GM20431 (cell line): ENCODE results near the gene EGFR.

ENCODE experiments used
- in situ Hi-C: fragments of 300-500 bp; cut with MseI, MboI; formaldehyde crosslinking; loops from one replicate; pipeline ENCODE4 v1.15.0; 2020; ENCODE audit warnings: low sequenced_read_pairs; ENCODE audit not compliant: unreplicated experiment

EGFR gene

DNA sequence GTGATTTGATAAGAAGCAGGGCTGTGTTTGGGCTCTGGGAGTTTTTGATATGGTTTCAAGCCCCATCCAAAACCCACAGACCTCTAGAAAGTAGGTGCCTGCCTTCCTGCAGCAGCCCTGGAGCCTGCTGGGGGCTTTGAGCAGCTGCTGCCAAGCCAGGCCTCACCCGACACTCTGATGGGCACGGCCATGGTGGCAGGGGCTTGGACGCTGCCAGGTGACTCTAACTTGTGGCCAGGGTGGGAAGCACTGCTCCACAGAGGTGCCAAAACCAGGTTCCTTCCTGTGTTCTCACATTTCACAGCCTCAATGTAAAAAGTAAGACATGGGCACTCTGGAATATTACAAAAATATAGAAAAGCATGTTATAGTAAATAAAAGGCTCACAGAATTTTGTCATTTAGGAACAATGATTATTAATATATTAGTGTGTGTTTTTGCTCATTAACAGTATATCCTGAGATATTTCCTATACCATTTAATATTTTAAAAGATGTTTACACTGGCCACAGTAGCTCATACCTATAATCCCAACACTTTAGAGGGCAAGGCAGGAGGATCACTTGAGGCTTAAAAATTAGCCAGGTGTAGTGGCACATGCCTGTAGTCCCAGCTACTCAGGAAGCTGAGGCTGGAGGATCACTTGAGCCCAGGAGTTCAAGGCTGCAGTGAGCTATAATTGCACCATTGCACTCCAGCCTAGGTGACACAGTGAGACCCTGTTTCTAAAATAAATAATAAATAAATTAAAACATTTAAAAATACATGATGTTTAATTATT lies 95.1 kb downstream of the EGFR start:
- in situ Hi-C loops: no loop called here

- in situ Hi-C loops: no loop called here
These were observed 98.5 kb downstream of the EGFR start for GRCh38 chr7:55117286-55117685.

DNA sequence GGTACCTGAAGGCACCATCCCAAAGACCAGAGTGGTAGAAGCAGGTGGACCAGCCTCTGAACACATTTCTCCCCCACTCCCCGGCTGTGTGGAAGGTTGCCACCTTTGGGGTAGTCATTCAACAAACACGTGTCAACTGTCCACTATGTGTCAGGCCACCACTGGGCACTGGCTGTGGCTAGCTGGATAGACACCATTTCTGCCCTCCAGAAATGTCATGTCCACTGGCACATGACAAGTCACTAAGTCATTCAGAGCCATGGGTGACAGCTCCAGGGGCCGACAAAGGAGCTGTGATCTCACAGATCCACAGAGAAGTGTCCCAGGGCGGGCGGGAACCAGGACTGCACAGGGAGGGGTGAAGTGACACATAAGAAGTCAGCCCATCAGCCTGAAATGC lies 99.6 kb downstream of the EGFR start:
- in situ Hi-C loops: no loop called here

GRCh38 chr7:55119571-55119970 lies 100.8 kb downstream of the EGFR start:
- in situ Hi-C loops: no loop called here

GRCh38 chr7:55120074-55120473 lies 101.3 kb downstream of the EGFR start:
- in situ Hi-C loops: no loop called here

- in situ Hi-C loops: no loop called here
These were observed 101.8 kb downstream of the EGFR start for GRCh38 chr7:55120501-55121198.

DNA sequence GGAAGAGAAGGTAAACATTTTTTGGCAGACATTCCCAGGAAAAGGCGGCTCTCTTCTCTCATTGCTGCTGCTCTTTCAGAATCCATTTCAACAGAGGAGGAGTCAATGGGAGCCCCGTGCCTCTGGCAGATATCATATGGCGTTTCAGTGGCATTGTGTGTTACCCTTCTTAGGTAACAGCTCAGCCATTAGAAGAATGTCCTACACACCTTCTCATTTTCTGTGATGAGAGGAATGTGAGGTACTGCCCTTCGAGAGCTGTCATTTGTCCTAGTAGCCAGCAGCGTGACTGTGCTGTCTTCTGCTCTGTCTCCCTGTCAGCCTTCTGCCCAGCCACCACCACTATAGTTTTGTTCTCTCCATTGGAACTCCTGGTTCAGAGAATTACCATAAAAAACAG lies 102.4 kb downstream of the EGFR start:
- in situ Hi-C loops: no loop called here

GRCh38 chr7:55122263-55122662 lies 103.4 kb downstream of the EGFR start:
- in situ Hi-C loops: no loop called here

DNA sequence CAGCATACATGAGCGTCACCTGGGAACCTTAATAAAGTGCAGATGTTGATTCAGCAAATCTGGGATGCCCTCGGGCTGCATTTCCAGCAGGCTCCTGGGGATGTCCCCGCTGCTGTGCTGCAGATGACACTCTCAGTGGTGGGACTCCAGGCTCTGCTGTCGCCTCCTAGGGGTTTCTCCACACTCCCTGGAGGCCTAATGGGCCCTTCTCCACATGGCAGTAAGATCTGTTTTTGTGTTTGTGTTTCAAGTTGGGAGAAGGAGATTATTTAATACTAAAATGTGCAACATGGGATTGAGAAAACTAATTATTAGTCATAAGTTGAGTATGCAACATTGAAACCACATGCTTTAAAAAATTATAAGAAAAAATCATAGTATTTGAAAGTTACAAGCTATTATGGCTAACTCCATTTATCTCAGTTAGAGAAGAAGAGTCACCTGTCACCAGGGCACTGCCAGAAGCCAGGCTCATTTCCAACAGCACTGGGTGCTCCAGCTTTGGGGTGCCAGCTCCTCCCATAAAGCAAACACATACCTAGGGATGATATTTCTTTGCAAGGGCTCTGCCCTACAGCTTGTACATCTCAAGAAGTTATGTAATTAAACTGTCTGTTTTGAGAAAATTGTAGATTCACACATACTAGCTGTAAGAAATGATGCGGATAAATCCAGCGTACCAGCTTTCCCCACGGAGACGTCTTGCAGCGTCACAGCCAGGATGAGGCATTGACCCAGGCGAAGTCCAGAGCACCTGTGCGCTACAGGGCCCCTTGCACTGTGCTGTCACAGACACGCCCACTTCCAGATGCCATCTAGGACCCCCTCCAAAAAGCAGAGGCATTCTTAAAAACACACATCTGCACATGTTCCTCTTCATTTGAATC lies 106.4 kb downstream of the EGFR start:
- in situ Hi-C loops: no loop called here

- in situ Hi-C loops: no loop called here
These were observed 108.3 kb downstream of the EGFR start for GRCh38 chr7:55127135-55127551.

DNA sequence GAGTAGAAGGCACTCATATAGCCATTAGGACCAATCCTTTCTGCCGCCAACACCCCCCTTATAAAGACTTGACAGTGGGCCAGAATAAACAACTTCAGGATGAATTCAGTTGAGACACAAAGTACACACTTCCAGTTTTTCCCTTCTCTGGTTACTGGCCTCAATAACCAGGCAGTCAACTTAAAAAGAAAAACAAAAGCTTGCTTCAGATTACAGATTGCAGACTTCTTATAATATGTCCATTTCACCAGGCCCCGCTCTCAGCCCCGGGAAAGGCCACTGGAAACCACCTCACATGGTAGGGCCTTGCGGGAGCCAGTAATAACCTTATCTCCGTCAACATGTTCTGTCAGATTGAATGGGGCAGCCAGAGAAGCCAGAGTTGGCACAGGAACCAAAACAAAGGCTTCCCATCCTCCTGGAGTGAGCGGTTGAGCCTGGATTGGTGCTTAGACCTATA lies 108.8 kb downstream of the EGFR start:
- in situ Hi-C loops: no loop called here

GRCh38 chr7:55128693-55129394 lies 110.0 kb downstream of the EGFR start:
- in situ Hi-C loops: no loop called here

GRCh38 chr7:55129541-55130394 lies 111.0 kb downstream of the EGFR start:
- in situ Hi-C loops: no loop called here

GRCh38 chr7:55130395-55131141 lies 111.8 kb downstream of the EGFR start:
- in situ Hi-C loops: no loop called here

- in situ Hi-C loops: no loop called here
These were observed 112.5 kb downstream of the EGFR start for GRCh38 chr7:55131142-55131929.

- in situ Hi-C loops: no loop called here
These were observed 113.7 kb downstream of the EGFR start for GRCh38 chr7:55132550-55132889.

DNA sequence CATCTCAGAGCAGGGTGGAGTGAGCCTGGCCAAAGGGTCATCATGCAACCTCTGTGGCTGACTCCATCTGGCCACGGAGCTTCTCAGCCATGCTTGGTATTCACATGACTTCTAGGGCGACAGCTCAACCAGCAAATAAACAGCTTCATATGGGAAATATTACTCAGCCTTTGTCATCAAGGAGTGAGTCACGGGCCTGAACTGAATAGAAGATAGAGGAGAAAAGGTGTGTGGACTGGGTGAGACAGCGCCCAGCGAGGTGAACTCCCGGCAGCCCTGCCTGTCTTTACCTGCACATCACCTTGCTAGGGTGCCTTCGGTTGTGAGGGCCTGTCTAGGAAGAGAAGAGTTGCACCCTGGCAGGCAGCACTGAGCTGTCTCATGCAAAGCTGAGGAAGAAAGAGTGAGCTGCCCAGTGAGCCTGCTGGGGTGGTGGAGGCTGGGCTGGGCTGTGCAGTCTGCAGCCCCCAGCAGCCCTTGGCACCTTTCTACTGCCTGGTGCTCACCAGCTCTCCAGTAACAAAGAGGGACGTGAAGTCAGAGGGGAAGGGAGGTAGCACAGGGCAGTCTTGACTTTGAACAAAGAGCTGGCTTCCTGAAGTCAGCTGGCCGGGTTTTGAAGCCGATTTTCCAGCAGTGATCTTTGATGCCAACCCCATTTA lies 114.2 kb downstream of the EGFR start:
- in situ Hi-C loops: no loop called here
